WI38 (cell line): ENCODE data around the gene NPC2.

Source experiments
- H3K4me3 ChIP-seq: 2 replicates; pipeline ENCODE4 v1.5.1; 2011; ENCODE audit warnings: low read depth, mild to moderate bottlenecking, control low read depth, low read length
- CTCF ChIP-seq: IDR thresholded peaks from 2 replicates; pipeline ENCODE4 v1.5.1; 2012; ENCODE audit warnings: low read depth, mild to moderate bottlenecking, control low read depth, low read length

The NPC2 gene

GRCh38 chr14:74465335-74465734, 27.8 kb downstream of the NPC2 start:
- TF ChIP-seq CTCF = no peak
- no peak overlapping the region for H3K4me3 ChIP-seq

GRCh38 chr14:74464785-74465184, 28.3 kb downstream of the NPC2 start:
- TF ChIP-seq CTCF = no peak
- H3K4me3 ChIP-seq = no peak overlapping the region

GRCh38 chr14:74463697-74464096, 29.4 kb downstream of the NPC2 start:
- no peak overlapping the region for H3K4me3 ChIP-seq
- TF ChIP-seq CTCF = no peak

GRCh38 chr14:74462993-74463392, 30.1 kb downstream of the NPC2 start:
- TF ChIP-seq CTCF = no peak
- H3K4me3 ChIP-seq = no peak overlapping the region

GRCh38 chr14:74459976-74460375, 33.1 kb downstream of the NPC2 start:
- TF ChIP-seq CTCF = no peak
- no peak overlapping the region for H3K4me3 ChIP-seq

GRCh38 chr14:74459289-74459946, 33.7 kb downstream of the NPC2 start:
- no peak overlapping the region for H3K4me3 ChIP-seq
- peak; percentile 86 for TF ChIP-seq CTCF

GRCh38 chr14:74457565-74457895, 35.6 kb downstream of the NPC2 start:
- no peak overlapping the region for H3K4me3 ChIP-seq
- TF ChIP-seq CTCF = no peak
